PFSK-1 (cell line): ENCODE results near the gene GZF1. TPM values are rescaled to one million over a fixed set of nuclear protein-coding genes. Genes with fewer than 3 reads are reported as not detected.

Source experiments
- FOXP2 ChIP-seq: optimal IDR thresholded peaks from 2 replicates; pipeline ENCODE3; 2011; ENCODE audit warnings: borderline replicate concordance, control low read depth, inconsistent platforms; ENCODE audit not compliant: insufficient read depth; ENCODE audit errors: extremely low read length, extremely low read depth
- POLR2AphosphoS5 ChIP-seq: IDR thresholded peaks from 2 replicates; pipeline ENCODE4 v1.6.1; 2012; ENCODE audit warnings: low read depth, mild to moderate bottlenecking, control low read depth, low read length, moderate library complexity
- REST ChIP-seq, 2 experiments: IDR thresholded peaks; 2 replicates each; pipeline versions ENCODE4 v1.6.1 to v1.8.0; 2011 to 2012; ENCODE audit warnings: low read depth in 2 of 2, low read length in 2 of 2, control low read depth in 1 of 2, inconsistent platforms in 1 of 2, mild to moderate bottlenecking in 1 of 2, moderate library complexity in 1 of 2; ENCODE audit not compliant: insufficient read depth in 1 of 2
- SIN3A ChIP-seq: IDR thresholded peaks from 2 replicates; pipeline ENCODE4 v1.6.1; 2012; ENCODE audit warnings: mild to moderate bottlenecking, low read length, moderate library complexity, borderline replicate concordance; ENCODE audit not compliant: insufficient read depth
- TAF1 ChIP-seq: IDR thresholded peaks from 2 replicates; pipeline ENCODE4 v1.6.1; 2012; ENCODE audit warnings: low read length, control low read depth, borderline replicate concordance; ENCODE audit not compliant: insufficient read depth
- polyA plus RNA-seq: library from polyadenylated mRNA; unstranded; fragments of >200 nt; gene quantifications from one replicate; pipeline ENCODE4 v1.2.1, GENCODE V29; 2012; ENCODE audit warnings: low read depth, missing spikeins; ENCODE audit not compliant: insufficient read length

GZF1 gene
- 43.5 TPM for polyA plus RNA-seq

DNA sequence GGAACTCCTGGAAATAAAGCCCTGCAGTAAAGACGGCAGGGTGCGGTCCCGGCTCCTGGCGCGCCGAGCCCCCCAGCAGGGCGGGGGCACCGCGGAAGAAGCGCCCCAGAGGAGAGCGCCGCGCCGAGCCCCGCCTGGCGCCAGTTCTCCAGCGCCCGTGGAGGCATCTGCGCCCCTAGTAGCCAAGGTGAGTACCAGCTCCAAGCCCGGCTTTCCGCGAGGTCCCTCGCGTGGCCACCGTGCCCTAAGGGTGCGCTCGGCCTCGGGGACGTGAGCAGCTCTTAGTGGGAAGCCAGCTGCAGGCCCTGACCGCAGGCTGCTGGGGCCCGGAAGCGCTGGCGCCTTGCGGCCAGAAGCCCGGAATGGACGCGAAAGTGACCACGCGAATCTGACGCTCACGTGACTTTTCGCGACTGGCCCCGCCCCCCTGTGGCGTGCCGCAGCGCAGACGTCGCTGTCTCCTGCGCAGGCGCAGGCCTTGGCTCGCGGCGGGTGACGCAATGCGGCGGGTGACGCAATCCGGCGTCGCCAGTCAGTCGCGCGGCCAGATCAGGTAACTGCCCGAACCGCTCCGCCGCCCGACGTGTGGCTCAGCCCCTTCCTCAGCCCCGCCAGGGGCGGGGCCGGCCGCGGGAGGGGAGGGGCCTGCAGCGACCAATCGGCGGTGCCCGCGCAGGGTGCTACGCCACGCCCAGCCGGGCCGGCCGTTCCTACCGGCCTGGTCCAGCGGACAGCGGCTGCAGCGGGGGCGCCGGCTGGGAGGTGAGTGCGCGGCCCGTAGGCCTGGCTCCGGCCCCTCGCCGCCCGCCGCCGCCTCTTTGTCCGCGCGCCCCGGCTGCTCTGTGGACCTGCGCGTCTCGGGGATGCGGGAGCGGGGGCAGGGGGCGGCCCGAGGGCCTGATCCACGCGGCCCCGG is at the start of gene GZF1:
Gene GZF1 (plus strand): TSS at position 707 of the 916 bp plus-strand sequence. CDS start 2,202 bp downstream, outside the sequence.
- peak; percentile 2; the same call in 1 of the 2 replicates for TF ChIP-seq SIN3A
- TF ChIP-seq FOXP2 = peak; percentile 99
- peak; percentile 68; the same call in 1 of the 2 replicates for TF ChIP-seq TAF1
- TF ChIP-seq POLR2AphosphoS5 = peak; percentile 91
- peak in 1 of 2 experiments; percentile 35; a peak in 1 of 4 replicates for TF ChIP-seq REST (IDR thresholded peaks at IDR 0.05; ENCODE audit: insufficient read depth in 1 of 2, low read depth in 2 of 2, low read length in 2 of 2)

DNA sequence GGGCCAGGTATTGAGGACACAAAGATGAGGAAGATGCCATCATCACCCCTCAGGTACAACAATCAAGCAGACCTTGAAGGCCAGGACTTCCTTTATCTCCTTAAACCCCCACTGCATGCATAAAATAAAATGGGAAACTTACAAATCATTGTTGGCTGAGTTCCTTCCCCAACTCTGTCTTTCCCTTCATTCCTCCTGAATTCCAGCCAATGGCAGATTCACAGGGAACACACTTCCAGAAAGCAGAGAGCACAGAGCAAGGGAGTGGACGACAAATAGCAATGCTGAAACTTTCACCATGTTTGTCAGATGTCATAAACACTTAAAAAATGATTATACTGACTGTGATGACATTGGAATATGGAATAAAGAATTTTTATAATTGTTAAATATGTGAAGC is 48.7 kb upstream of the GZF1 start:
- TF ChIP-seq POLR2AphosphoS5 (no peak), SIN3A (no peak), FOXP2 (no peak), REST (IDR thresholded peaks at IDR 0.05; ENCODE audit: insufficient read depth in 1 of 2, low read depth in 2 of 2, low read length in 2 of 2) (no peak), TAF1 (no peak)

- TF ChIP-seq REST (IDR thresholded peaks at IDR 0.05; ENCODE audit: insufficient read depth in 1 of 2, low read depth in 2 of 2, low read length in 2 of 2) (no peak), POLR2AphosphoS5 (no peak), SIN3A (no peak), TAF1 (no peak), FOXP2 (no peak)
Measured at GRCh38 chr20:23314699-23315098, 47.3 kb upstream of the GZF1 start.

DNA sequence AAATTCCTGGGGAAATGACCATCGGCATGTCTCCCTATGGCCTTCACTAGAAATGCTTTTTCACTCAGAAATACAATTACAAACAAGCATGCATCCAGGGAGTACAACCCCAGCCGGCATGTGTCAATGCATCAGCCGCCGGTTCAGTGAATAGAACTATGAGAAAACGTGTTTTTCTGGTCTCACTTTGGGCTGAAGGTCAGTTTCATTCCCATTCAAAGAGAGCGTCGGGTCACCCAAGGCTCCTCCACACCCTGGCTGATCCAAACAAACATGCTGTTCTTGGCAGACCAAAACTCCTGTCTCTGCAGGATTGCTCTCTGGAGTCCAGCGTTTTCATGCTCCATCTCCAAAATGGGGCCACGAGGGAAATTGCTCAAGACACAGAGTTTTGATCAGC is 46.9 kb upstream of the GZF1 start:
- TF ChIP-seq TAF1 = no peak
- TF ChIP-seq SIN3A = no peak
- no peak for TF ChIP-seq POLR2AphosphoS5
- no peak for TF ChIP-seq FOXP2
- TF ChIP-seq REST (IDR thresholded peaks at IDR 0.05; ENCODE audit: insufficient read depth in 1 of 2, low read depth in 2 of 2, low read length in 2 of 2) = no peak
